ENCODE results near the gene CEBPE.

Gene CEBPE

DNA sequence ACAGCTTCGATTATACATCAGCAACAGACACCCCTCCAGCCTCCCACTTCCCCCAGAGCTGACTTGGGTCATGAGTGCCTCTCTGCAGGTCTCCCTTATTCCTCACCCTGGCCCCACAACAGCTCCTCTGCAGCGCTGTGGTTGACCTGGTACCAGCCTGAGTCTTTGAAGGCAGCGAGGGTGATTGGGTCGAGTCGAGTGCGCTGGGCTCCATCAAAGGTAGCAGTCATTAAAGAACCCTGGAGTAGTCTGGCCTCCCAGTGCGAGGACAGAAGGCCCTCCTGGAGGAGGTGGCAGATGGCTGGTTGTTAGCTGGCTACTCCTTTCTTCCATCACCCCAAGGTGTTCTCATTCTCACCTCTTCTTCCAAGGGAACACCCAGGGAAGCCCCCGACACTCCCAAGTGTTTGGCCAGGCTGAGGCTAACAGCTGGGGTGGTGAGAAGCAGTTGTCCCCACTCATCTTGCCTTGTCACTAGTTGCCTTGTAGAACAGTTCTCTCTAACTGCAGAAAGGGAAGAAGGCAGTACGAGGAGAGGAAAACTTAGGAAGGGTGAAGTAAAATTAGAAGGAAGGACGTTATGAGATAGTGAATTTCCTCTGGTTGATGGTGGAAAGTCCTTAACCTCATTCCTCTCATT lies 16.9 kb downstream of the CEBPE start:
- no peak for DNase-seq

DNA sequence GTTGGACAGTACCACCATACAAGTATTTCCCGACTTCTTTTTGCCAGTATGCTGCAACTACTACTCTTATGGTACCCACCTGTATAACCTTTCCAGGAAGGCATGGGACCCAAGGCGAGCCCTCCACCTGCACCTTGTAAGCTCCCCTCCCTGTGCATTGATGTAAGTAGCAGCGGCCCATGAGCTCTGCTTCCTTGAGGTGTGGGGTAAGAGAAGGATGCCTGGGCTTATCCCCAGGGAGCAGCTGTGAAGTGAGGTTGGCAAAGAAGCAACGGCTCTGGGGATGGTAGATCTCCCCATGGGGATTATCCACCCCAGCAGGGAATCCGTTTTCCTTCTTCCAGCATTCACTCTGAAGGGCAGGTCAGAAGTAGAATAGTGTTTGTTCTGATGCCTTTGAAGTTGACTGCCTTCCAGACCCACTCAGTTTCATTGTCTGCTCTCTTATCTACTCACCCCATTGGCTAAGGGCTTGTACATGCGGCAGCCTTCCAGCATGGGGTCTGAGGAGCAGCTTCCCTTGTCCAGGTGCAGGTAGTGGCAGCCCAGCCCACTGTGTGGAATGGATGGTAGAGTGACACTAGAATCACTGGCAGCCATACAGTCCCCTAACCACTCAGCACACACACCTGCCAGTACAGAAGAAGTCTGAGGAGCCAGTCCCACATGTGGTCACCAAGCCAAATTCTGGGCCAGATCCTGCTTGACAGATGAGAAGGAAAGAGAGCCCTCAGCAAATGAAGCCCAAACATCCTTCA lies 17.7 kb downstream of the CEBPE start:
- DNase-seq, result no peak

GRCh38 chr14:23099212-23099861 lies 19.7 kb downstream of the CEBPE start:
- DNase-seq, result no peak

DNA sequence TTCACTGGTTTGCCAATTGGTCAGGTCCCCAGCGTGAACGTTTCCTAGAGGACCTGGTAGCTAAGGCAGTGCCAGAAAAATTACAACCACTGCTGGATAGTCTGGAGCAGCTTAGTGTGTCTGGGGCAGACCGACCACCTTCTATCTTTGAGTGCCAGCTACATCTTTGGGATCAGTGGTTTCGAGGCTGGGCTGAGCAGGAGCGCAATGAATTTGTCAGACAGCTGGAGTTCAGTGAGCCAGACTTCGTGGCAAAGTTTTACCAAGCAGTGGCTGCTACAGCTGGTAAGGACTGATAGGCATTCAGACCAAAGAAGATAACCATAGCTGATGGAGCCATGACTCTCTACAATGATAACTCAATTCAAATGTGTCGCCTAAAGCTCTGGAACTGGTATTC lies 21.3 kb downstream of the CEBPE start:
- DNase-seq, result no peak

GRCh38 chr14:23095196-23096108 lies 23.6 kb downstream of the CEBPE start, which contains the start of gene C14orf119:
C14orf119 (plus strand) TSS chr14:23095505; CDS start chr14:23097659, 2,154 bp downstream.
- peak; percentile 68 for DNase-seq

DNA sequence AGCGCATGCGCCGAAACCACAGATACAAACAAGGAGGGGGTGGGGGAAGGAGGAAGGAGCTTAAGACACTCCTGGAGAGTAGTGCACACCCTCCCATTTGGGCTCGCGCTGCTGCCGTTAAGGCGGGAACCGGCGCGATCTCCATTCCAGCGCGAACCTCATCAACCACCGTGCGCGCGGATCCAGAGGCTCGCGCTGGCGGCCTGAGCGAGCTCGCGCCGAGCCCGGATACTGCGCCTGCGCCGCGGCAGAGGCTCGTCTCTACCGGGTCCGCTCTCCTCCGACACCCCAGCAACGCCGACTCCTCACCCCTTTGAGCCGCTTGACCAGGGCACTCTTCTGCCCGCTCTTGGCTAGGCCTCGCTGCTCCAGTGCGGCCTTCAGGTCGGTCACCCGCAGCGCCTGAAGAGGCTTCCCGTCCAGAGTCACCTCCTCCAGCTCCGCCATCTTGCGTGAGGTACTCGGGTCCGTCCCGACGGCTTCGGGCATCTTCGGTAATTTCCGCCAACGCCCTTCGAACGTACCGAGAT lies 24.3 kb downstream of the CEBPE start, which contains the start of gene ACIN1:
ACIN1 (minus strand) TSS at position 471 of the 530 bp plus-strand sequence; CDS start at position 447, 24 bp downstream.
- DNase-seq, result peak; percentile 69

- no peak for DNase-seq
Observed at GRCh38 chr14:23093991-23094665, 24.9 kb downstream of the CEBPE start.

DNA sequence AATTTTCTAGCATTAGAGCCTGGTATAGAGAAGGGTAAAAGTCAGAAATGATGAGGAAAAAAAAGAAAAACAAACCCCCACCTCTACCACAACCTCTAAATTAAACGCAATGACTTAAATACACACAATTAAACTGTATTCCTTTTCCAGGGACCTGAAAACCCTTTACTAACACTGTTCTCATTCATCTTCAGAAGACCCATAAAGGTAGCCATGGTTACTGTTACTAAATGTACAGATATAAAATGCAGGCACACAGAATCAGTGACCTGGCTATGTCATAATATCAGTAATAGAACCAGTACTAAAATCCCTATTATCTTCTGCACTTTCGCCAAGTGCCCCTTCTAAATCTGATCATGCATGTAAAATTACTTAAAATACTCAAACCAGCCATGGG lies 25.5 kb downstream of the CEBPE start:
- no peak for DNase-seq

DNA sequence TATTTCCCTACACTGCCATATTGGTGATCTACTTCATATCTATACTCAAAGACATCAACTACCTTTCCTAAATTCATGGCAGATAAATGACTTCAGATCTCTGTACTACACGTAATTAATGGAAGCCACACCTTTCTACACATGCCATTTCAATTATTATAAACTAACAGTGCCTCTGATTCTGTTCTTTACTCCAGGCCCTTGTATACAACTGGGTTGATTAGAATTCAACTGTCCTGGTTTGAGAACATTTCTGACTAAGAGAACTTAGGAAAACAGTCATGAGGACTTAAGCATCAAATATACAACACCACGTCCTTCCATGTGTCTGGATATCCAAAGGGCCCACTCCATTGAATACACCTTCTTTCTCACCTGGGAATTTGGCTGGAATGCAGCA lies 26.0 kb downstream of the CEBPE start:
- DNase-seq, result no peak

DNA sequence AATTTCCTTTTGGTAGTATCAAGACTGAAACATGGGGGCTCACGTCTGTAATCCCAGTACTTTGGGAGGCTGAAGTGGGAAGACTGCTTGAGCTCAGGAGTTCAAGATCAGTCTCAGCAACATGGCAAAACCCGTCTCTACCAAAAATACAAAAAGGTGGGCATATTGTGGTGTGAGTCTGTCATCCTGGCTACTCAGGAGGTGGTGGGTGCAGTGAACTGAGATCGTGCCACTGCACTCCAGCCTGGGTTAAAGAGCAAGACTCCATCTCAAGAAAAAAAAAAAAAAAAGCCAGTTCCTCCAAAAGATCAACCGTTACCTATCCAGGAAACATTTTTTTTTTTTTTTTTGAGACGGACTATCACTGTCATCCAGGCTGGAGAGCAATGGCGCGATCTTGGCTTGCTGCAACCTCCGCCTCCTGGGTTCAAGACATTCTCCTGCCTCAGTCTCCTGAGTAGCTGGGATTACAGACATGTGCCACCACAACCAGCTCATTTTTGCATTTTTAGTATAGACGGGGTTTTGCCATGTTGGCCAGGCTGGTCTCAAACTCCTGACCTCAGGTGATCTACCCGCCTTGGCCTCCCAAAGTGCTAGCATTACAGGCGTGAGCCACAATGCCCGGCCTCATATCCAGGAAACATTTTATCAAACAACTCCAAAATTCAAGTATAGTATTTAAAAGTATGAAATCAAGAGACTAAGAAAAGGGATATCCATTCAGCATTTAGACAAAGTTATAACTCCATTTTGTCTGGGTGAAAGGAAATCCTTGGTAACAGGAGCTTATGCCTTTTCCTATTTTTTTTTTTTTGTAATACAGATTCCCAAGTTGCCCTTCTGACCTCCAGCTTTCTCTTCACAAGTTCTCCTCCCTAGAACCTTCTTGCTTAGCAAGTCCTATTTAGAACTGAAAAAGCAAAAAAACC lies 27.5 kb downstream of the CEBPE start:
- DNase-seq, result no peak

DNA sequence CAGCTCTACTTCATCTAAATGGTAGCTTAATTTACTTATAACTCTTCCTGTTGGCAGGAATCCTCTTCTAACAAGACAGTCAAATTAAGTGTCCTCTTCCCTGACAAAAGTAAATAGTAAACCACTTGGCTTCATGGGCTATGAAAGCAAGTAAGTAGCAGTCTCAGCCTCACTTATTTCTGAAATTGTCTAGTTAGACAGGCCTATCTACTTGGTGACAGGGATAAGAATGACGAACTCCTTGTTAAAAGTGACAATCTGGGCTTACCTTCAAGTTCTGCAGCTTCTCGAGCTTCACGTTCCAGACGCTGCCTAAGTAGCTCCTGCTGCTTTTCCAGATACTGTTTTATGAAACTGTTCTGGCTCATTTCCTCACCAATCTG lies 28.8 kb downstream of the CEBPE start:
- no peak for DNase-seq

DNA sequence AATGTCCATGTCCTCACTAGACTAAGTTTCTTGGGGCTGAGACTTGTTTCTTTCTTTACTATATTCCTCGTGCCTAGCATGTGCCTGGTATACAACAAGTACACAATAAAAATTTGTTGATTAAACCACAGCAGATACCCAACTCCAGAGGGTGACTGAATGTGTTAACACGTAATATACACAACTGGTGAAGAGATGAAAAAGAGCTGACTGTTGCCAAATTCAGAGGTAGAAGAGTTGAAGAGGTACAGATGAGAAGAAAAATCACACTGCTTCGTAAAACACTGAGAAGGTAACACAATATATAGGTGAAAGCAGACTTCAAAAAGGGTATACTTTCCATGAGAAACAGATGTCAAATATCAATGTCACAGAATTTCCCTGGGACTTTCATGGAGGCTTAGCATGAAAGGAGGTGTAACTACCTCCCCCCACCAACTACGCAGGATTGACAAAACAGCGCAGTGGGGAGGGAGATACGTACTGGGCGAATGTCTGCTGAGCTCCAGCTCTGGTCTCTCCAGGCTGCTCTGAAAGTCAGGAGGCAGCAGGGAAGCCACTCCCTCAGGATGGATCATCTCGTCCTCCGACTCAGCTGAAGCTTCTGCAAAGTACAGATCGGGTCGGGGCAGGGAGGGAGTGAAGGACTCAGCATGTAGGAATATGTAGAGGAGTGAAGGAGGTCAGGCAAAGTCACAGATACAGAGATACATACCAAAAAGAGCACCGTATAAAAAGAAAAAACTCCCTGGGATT lies 29.4 kb downstream of the CEBPE start:
- no peak for DNase-seq

DNA sequence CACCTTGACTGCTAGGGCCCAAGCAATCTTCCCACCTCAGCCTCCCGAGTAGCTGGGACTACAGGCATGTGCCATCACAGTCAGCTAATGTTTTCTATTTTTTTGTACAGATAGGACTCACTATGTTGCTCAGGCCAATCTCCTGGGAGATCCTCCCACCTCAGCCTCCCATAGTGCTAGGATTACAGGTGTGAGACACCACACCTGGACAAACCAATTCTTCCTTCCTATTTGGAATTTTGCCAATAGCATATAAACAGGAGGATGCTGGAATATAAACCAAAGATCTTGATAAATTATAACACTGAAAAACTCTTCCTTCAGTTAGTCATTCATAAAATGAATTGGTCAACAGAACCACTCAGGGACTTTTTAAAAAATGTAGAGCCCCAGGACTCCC lies 32.5 kb downstream of the CEBPE start:
- no peak for DNase-seq

GRCh38 chr14:23085458-23085857 lies 33.6 kb downstream of the CEBPE start:
- DNase-seq, result no peak

DNA sequence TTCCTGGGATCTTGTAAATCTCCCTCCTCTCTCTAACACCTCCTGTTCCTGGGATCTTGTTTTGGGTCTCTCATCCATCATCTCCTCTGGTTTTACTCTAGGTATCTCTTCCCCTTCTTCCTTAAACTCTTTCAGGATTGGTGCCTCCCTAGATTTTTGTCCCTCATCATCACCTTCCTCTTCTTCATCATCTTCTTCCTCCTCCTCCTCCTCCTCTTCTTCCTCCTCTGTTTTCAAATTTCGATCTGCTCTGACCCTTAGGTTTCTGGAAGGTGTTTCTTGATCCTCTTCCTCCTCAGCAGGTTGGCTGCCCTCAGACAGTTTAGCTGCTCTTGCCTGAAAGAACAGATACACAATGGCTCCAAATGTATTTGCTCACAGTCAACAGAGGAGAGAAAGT lies 38.6 kb downstream of the CEBPE start:
- no peak for DNase-seq

GRCh38 chr14:23079716-23080115 lies 39.3 kb downstream of the CEBPE start:
- no peak for DNase-seq

- no peak for DNase-seq
Observed at GRCh38 chr14:23078692-23079116, 40.4 kb downstream of the CEBPE start.

- no peak for DNase-seq
Observed at GRCh38 chr14:23077962-23078361, 41.1 kb downstream of the CEBPE start.

GRCh38 chr14:23076785-23077408 lies 42.2 kb downstream of the CEBPE start:
- no peak for DNase-seq

DNA sequence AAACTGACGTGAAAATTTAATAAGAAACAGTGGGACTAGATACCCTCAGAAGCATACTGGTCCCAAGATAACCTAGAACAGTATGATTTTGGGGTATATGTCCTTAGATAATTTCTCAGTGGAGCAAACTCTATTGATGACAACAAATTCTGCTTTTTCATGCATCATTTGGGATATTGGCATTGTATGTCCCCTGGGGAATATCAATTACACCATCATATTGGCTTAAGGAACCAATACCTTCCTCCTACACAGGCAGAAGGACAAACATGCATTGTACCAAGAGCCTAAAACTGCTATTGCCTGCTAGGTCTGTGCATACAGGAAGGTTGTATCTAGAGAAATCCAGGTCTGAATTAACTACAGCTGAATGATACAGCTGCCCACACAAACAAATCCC lies 44.1 kb downstream of the CEBPE start:
- no peak for DNase-seq

Measured in 8988T (cell line).